GM12878 (cell line): ENCODE results near the gene SUGCT. TPM values are rescaled to one million over a fixed set of nuclear protein-coding genes. Genes with fewer than 3 reads are reported as not detected.

Experiments used
- ATAC-seq: fragments of 200-7000 bp; cut with Tn5 transposase; 3 replicates; pipeline ENCODE4 v1.9.1; 2020; ENCODE audit warnings: mild to moderate bottlenecking, moderate library complexity
- BruUV-seq: library from RNA; stranded (reverse); fragments of 400-500 nt; replicated peaks from 2 replicates; lab custom pipeline; 2021; lab: Mats Ljungman, UMichigan
- CTCF ChIA-PET: fragments of 300-600 bp; sonication (Branson Sonifier 250); formaldehyde crosslinking; extraction: SDS; loops from one replicate; lab custom pipeline; 2021; ENCODE audit warnings: inconsistent platforms; lab: Yijun Ruan, JAX
- POLR2A ChIA-PET: fragments of 350-600 bp; formaldehyde crosslinking; extraction: SDS; loops from one replicate; lab custom pipeline; 2021; ENCODE audit warnings: inconsistent platforms; lab: Charles Lee
- RAD21 ChIA-PET: fragments of 300-600 bp; sonication (Branson Sonifier 250); formaldehyde crosslinking; loops from one replicate; lab custom pipeline; 2023; ENCODE audit warnings: antibody characterized with exemption; ENCODE audit not compliant: unreplicated experiment; lab: Charles Lee
- SMC1A ChIA-PET: fragments of 300-600 bp; sonication (Branson Sonifier 250); formaldehyde crosslinking; loops from one replicate; lab custom pipeline; 2023; ENCODE audit not compliant: unreplicated experiment, uncharacterized antibody; lab: Charles Lee
- DNase-seq: peaks from one replicate; pipeline ENCODE4 v3.0.0-alpha.2; 2011; ENCODE audit warnings: low read depth, low spot score
- FAIRE-seq: peaks from 3 replicates; lab custom pipeline; 2011; peaks lifted over from hg19 to GRCh38; lab: Jason Lieb, UNC
- H2AFZ ChIP-seq: 2 replicates; pipeline ENCODE4 v1.6.0; 2011; ENCODE audit warnings: low read depth, low read length, control low read depth; ENCODE audit not compliant: control insufficient read depth
- H3K27ac ChIP-seq: 2 replicates; pipeline ENCODE4 v1.5.1; 2011; ENCODE audit warnings: control low read depth; ENCODE audit not compliant: control insufficient read depth, insufficient read depth
- H3K27me3 ChIP-seq, 2 experiments: replicated peaks in 1 of 2; 2 replicates each; pipeline versions ENCODE4 v1.6.0 to v1.6.1; 2011; ENCODE audit warnings: low read length in 1 of 2; ENCODE audit not compliant: control insufficient read depth in 2 of 2, insufficient read depth in 2 of 2
- H3K36me3 ChIP-seq, 2 experiments: 2 replicates each; pipeline ENCODE4 v1.5.1; 2011; ENCODE audit warnings: low read length in 1 of 2; ENCODE audit not compliant: control insufficient read depth in 2 of 2, insufficient read depth in 2 of 2
- H3K4me1 ChIP-seq: 2 replicates; pipeline ENCODE4 v1.6.1; 2011; ENCODE audit warnings: mild to moderate bottlenecking, low read length, moderate library complexity, mixed read lengths; ENCODE audit not compliant: control insufficient read depth, insufficient read depth
- H3K4me2 ChIP-seq: 2 replicates; pipeline ENCODE4 v1.6.0; 2011; ENCODE audit warnings: control low read depth; ENCODE audit not compliant: control insufficient read depth, insufficient read depth
- H3K4me3 ChIP-seq: fragments of 200-600 bp; sonication (generic); 2 replicates; pipeline ENCODE4 v1.5.1; 2016
- H3K79me2 ChIP-seq: 2 replicates; pipeline ENCODE4 v1.6.0; 2011; ENCODE audit warnings: low read length; ENCODE audit not compliant: control insufficient read depth, insufficient read depth
- H3K9ac ChIP-seq: 2 replicates; pipeline ENCODE4 v1.8.0; 2011; ENCODE audit warnings: low read length, control low read depth, mixed read lengths; ENCODE audit not compliant: control insufficient read depth, insufficient read depth
- H3K9me3 ChIP-seq: replicated peaks from 3 replicates; pipeline ENCODE4 v1.5.1; 2011; ENCODE audit warnings: mild to moderate bottlenecking, low read length; ENCODE audit not compliant: control insufficient read depth, insufficient read depth
- H4K20me1 ChIP-seq: 2 replicates; pipeline ENCODE4 v1.6.0; 2011; ENCODE audit not compliant: control insufficient read depth, insufficient read depth
- BACH1 ChIP-seq: fragments of 450-650 bp; IDR thresholded peaks from 2 replicates; pipeline ENCODE4 v1.6.1; 2017; ENCODE audit warnings: mild to moderate bottlenecking, borderline replicate concordance
- JUNB ChIP-seq: IDR thresholded peaks from 2 replicates; pipeline ENCODE4 v1.6.1; 2016; ENCODE audit warnings: antibody characterized with exemption, mild to moderate bottlenecking
- RBBP5 ChIP-seq: fragments of 200-600 bp; sonication (generic); conservative IDR thresholded peaks from 2 replicates; pipeline ENCODE4 v1.6.1; 2016
- RUNX3 ChIP-seq: IDR thresholded peaks from 2 replicates; pipeline ENCODE4 v1.6.1; 2012; ENCODE audit warnings: low read length, inconsistent platforms
- ZNF384 ChIP-seq: IDR thresholded peaks from 2 replicates; pipeline ENCODE4 v1.6.1; 2012; ENCODE audit warnings: low read depth, mild to moderate bottlenecking, low read length, improper control_type of control experiment, borderline replicate concordance
- WGBS: methylation state at CpG from one replicate; pipeline ENCODE4 v1.1.6; 2016; ENCODE audit warnings: low lambda C conversion rate; ENCODE audit not compliant: insufficient replicate concordance, insufficient coverage; ENCODE audit errors: missing lambda C conversion rate; 5-methylcytosine and 5-hydroxymethylcytosine counted together
- in situ Hi-C: fragments of 300-500 bp; cut with MboI; formaldehyde crosslinking; loops from 9 replicates; pipeline ENCODE4 v1.14.3; 2018; ENCODE audit warnings: mixed read lengths
- intact Hi-C: fragments of 100-400 bp; cut with micrococcal nuclease; formaldehyde crosslinking; loops from one replicate; pipeline ENCODE4 v1.14.2; 2022; ENCODE audit not compliant: unreplicated experiment
- polyA plus RNA-seq, 11 experiments: library from polyadenylated mRNA; depleted of rRNA in 4 of 11; unstranded in 6 of 11; stranded (reverse) in 5 of 11; fragments of >200 nt; fragmentation: Nextera tagmentation in 4 of 11; fragmentation: Illumina TruSeq in 1 of 11; extraction: Ambion mirVana in 4 of 11; extraction: Trizol in 1 of 11; gene quantifications; 1 replicate in 1 of 11; 2 replicates in 10 of 11; pipeline versions ENCODE4 v1.2.1 to v1.2.3, GENCODE V29; 2011 to 2016; ENCODE audit warnings: inconsistent platforms in 2 of 11, missing spikeins in 2 of 11, low read depth in 1 of 11
- total RNA-seq, 4 experiments: library from RNA; depleted of rRNA in 3 of 4; stranded (reverse); fragments of >200 nt in 3 of 4; fragmentation: Illumina TruSeq in 1 of 4; extraction: Trizol in 1 of 4; gene quantifications; 2 replicates each; pipeline versions ENCODE4 v1.2.1 to v1.2.3, GENCODE V29; 2013 to 2021

SUGCT gene
- total and polyA plus RNA-seq, 10 of the 15 experiments (the other 5 are each of a cell fraction or from before 2014, with no cell fraction given), result 0.08 to 1.2 (median 0.67) TPM; not detected in 1

- FAIRE-seq, result no peak
- Histone ChIP-seq H3K27me3 (no peaks in the 10 kb centered on the region), H2AFZ (no peak overlapping the region), H3K9ac (no peak overlapping the region), H3K4me3 (no peak overlapping the region), H3K36me3 (no peaks in the 10 kb centered on the region), H3K79me2 (no peaks in the 10 kb centered on the region), H4K20me1 (no peaks in the 10 kb centered on the region), H3K4me1 (no peaks in the 10 kb centered on the region), H3K9me3 (no peaks in the 10 kb centered on the region), H3K4me2 (no peak overlapping the region), H3K27ac (no peak overlapping the region)
- ChIA-PET POLR2A (no interaction called here), CTCF (no interaction called here), RAD21 (no interaction called here), SMC1A (no interaction called here)
- TF ChIP-seq ZNF384, result no peak
- no peak for TF ChIP-seq JUNB
- no peak for TF ChIP-seq BACH1
- in situ Hi-C loops, result no loop called here
- 0% methylated on average over 1 of the region's 1 CpG for WGBS
- intact Hi-C loops, result no loop called here
- ATAC-seq, result no peak
- no peak for DNase-seq
- BruUV-seq, result no TSS peak
These were observed 247.3 kb downstream of the SUGCT start for GRCh38 chr7:40382145-40382544.

GRCh38 chr7:40393660-40394059 lies 258.9 kb downstream of the SUGCT start:
- intact Hi-C loops, result no loop called here
- Histone ChIP-seq H3K27me3 (no peaks in the 10 kb centered on the region), H3K4me1 (no peaks in the 10 kb centered on the region), H4K20me1 (no peaks in the 10 kb centered on the region), H3K79me2 (no peaks in the 10 kb centered on the region), H3K4me2 (no peak overlapping the region), H2AFZ (no peak overlapping the region), H3K36me3 (no peaks in the 10 kb centered on the region), H3K9me3 (no peaks in the 10 kb centered on the region), H3K9ac (no peak overlapping the region), H3K27ac (no peak overlapping the region), H3K4me3 (no peak overlapping the region)
- DNase-seq (no peak), ATAC-seq (no peak), FAIRE-seq (no peak)
- RAD21 ChIA-PET, result no interaction called here
- no TSS peak for BruUV-seq
- 15% methylated on average over 3 of the region's 3 CpGs for WGBS
- TF ChIP-seq RBBP5 (no peak), RUNX3 (no peak)
- CTCF ChIA-PET, result no interaction called here
- in situ Hi-C loops, result no loop called here
- SMC1A ChIA-PET, result no interaction called here
- POLR2A ChIA-PET, result no interaction called here
